Measurements from ENCODE around the gene NONO. TPM values are rescaled to one million over a fixed set of nuclear protein-coding genes. Genes with fewer than 3 reads are reported as not detected.
"Not testable (repeated sequence)": the region's sequence is repeated elsewhere in the genome, so short reads cannot be mapped to it uniquely, and the experiment has no call there.

Gene NONO
- total RNA-seq, 1 experiment from 2014 or later = 514 TPM

- Histone ChIP-seq H3K9me2 (replicated peaks; ENCODE audit: low read length) (no peaks in the 10 kb centered on the region), H3K9me3 (ENCODE audit: low read length) (no peaks in the 10 kb centered on the region), H3F3A (ENCODE audit: low read length, unreplicated experiment) (no peaks in the 10 kb centered on the region), H3K4me3 (ENCODE audit: low read length) (no peak overlapping the region), H3K27ac (ENCODE audit: low read length) (no peak overlapping the region), H3K9ac (ENCODE audit: low read length) (no peak overlapping the region), H3K79me2 (ENCODE audit: low read length) (no peaks in the 10 kb centered on the region), H2AFZ (ENCODE audit: low read length) (no peak overlapping the region), H4K20me1 (ENCODE audit: low read length) (no peaks in the 10 kb centered on the region), H3K36me3 (ENCODE audit: low read depth, low read length) (peaks cover 6% of the 10 kb centered on the region; the same call in 1 of the 2 replicates), H3K27me3 (ENCODE audit: low read length) (no peaks in the 10 kb centered on the region), H3K4me2 (ENCODE audit: low read length) (no peak overlapping the region), H3K4me1 (ENCODE audit: insufficient read depth, low read length) (no peaks in the 10 kb centered on the region)
- intact Hi-C loops (cut with micrococcal nuclease) = no loop called here
- POLR2A ChIA-PET (ENCODE audit: unreplicated experiment) = no interaction called here
- no peak for DNase-seq
- CTCF ChIA-PET = no interaction called here
- ATAC-seq = no peak
- TF ChIP-seq, protein P1, sequence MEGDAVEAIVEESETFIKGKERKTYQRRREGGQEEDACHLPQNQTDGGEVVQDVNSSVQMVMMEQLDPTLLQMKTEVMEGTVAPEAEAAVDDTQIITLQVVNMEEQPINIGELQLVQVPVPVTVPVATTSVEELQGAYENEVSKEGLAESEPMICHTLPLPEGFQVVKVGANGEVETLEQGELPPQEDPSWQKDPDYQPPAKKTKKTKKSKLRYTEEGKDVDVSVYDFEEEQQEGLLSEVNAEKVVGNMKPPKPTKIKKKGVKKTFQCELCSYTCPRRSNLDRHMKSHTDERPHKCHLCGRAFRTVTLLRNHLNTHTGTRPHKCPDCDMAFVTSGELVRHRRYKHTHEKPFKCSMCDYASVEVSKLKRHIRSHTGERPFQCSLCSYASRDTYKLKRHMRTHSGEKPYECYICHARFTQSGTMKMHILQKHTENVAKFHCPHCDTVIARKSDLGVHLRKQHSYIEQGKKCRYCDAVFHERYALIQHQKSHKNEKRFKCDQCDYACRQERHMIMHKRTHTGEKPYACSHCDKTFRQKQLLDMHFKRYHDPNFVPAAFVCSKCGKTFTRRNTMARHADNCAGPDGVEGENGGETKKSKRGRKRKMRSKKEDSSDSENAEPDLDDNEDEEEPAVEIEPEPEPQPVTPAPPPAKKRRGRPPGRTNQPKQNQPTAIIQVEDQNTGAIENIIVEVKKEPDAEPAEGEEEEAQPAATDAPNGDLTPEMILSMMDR (conservative IDR thresholded peaks at IDR 0.05; ENCODE audit: low read depth, low read length) = no peak
- TF ChIP-seq EZH2 (IDR thresholded peaks at IDR 0.05; ENCODE audit: low read length, unreplicated experiment) (no peak), EZH2phosphoT487 (IDR thresholded peaks at IDR 0.05; ENCODE audit: borderline replicate concordance, low read length) (no peak)
- no TSS peak for BruUV-seq (replicated peaks)
Measured at GRCh38 chrX:71326394-71326793, 43.0 kb downstream of the NONO start.

GRCh38 chrX:71349151-71349665 is 65.8 kb downstream of the NONO start:
- H3K27ac ChIP-seq (ENCODE audit: low read length); intact Hi-C loops (cut with micrococcal nuclease); H3K9me2 ChIP-seq (replicated peaks; ENCODE audit: low read length); H3K4me3 ChIP-seq (ENCODE audit: low read length); H3K4me2 ChIP-seq (ENCODE audit: low read length); H2AFZ ChIP-seq (ENCODE audit: low read length); H3K36me3 ChIP-seq (ENCODE audit: low read depth, low read length); H3K4me1 ChIP-seq (ENCODE audit: insufficient read depth, low read length); H3K9ac ChIP-seq (ENCODE audit: low read length); H3K79me2 ChIP-seq (ENCODE audit: low read length); ATAC-seq; H3F3A ChIP-seq (ENCODE audit: low read length, unreplicated experiment); CTCF ChIA-PET; H3K27me3 ChIP-seq (ENCODE audit: low read length); BruUV-seq (replicated peaks); POLR2A ChIA-PET (ENCODE audit: unreplicated experiment); H4K20me1 ChIP-seq (ENCODE audit: low read length); DNase-seq; H3K9me3 ChIP-seq (ENCODE audit: low read length): not testable (repeated sequence)

DNA sequence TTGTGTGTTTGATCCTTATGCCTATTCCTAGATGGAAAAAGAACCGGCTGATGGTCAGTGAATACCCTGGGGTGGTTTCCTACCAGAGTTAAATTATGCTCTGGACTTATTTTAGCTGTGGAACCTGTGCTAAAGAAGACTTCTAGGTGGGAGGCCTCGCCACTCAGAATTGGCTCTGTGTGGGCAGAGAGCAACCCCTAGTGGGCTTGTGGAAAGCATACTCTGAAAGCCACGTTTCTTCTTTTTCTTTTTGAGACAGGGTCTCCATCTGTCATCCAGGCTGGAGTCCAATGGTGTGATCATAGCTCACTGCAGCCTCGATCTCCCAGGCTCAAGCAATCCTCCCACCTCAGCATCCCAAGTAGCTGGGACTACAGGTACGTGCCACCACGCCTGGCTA is 66.4 kb downstream of the NONO start:
- H2AFZ ChIP-seq (ENCODE audit: low read length); H3K4me1 ChIP-seq (ENCODE audit: insufficient read depth, low read length); DNase-seq; H3K9ac ChIP-seq (ENCODE audit: low read length); H3K27ac ChIP-seq (ENCODE audit: low read length); H3K36me3 ChIP-seq (ENCODE audit: low read depth, low read length); ATAC-seq; BruUV-seq (replicated peaks); POLR2A ChIA-PET (ENCODE audit: unreplicated experiment); H3K4me2 ChIP-seq (ENCODE audit: low read length); CTCF ChIA-PET; H3K27me3 ChIP-seq (ENCODE audit: low read length); H3F3A ChIP-seq (ENCODE audit: low read length, unreplicated experiment); intact Hi-C loops (cut with micrococcal nuclease); H3K79me2 ChIP-seq (ENCODE audit: low read length); H4K20me1 ChIP-seq (ENCODE audit: low read length); H3K4me3 ChIP-seq (ENCODE audit: low read length); H3K9me2 ChIP-seq (replicated peaks; ENCODE audit: low read length); H3K9me3 ChIP-seq (ENCODE audit: low read length): not testable (repeated sequence)

Other genes starting within 250 kb of the NONO start
- 43.9 and 48.4 TPM in 2 replicates for gene SNX12, start 215.3 kb upstream of the NONO start, total RNA-seq (2014; rRNA removed)
- 5.1 and 5.6 TPM in 2 replicates for gene FOXO4, start 187.8 kb upstream of the NONO start, total RNA-seq (2014; rRNA removed)
- not detected in 2 replicates for gene CXorf65, start 176.9 kb upstream of the NONO start, total RNA-seq (2014; rRNA removed)
- not detected in 2 replicates for gene IL2RG, start 172.1 kb upstream of the NONO start, total RNA-seq (2014; rRNA removed)
- 28.1 and 45.8 TPM in 2 replicates for gene MED12, start 165.0 kb upstream of the NONO start, total RNA-seq (2014; rRNA removed)
- gene NLGN3, start 138.8 kb upstream of the NONO start, total RNA-seq (2014; rRNA removed) = 0.23 and 0.29 TPM in 2 replicates
- not detected in 2 replicates for gene GJB1, start 60.4 kb upstream of the NONO start, total RNA-seq (2014; rRNA removed)
- gene ZMYM3, start 29.5 kb upstream of the NONO start, total RNA-seq (2014; rRNA removed) = 23.5 and 25.2 TPM in 2 replicates
- gene ITGB1BP2, start 18.1 kb downstream of the NONO start, total RNA-seq (2014; rRNA removed) = 0.75 and 1.7 TPM in 2 replicates
- 36.8 and 45.2 TPM in 2 replicates for gene TAF1, start 82.7 kb downstream of the NONO start, total RNA-seq (2014; rRNA removed)
- gene OGT, start 249.5 kb downstream of the NONO start, total RNA-seq (2014; rRNA removed) = 94.2 and 99.8 TPM in 2 replicates

All from PC-3 (cell line).